HUES48 (cell line): Measurements from ENCODE around the gene LFNG.
A peak's percentile ranks its signal among the peaks of the same experiment; 100 is the strongest.

Experiments
- H3K27ac ChIP-seq: one replicate; pipeline ENCODE4 v1.7.0; 2013; ENCODE audit warnings: low read depth, low read length, inconsistent platforms
- H3K27me3 ChIP-seq: 2 replicates; pipeline ENCODE4 v1.6.1; 2013; ENCODE audit warnings: mild to moderate bottlenecking, low read length; ENCODE audit not compliant: control insufficient read depth, insufficient read depth
- H3K36me3 ChIP-seq: 2 replicates; pipeline ENCODE4 v1.6.1; 2013; ENCODE audit warnings: low read length; ENCODE audit not compliant: control insufficient read depth, insufficient read depth
- H3K4me1 ChIP-seq: 2 replicates; pipeline ENCODE4 v1.6.1; 2013; ENCODE audit warnings: mild to moderate bottlenecking, low read length; ENCODE audit not compliant: control insufficient read depth, insufficient read depth
- H3K4me3 ChIP-seq: 2 replicates; pipeline ENCODE4 v1.5.1; 2013; ENCODE audit warnings: mild to moderate bottlenecking, low read depth, low read length
- H3K9ac ChIP-seq: 2 replicates; pipeline ENCODE4 v1.6.1; 2013; ENCODE audit warnings: mild to moderate bottlenecking, low read depth, low read length, moderate library complexity
- H3K9me3 ChIP-seq: 2 replicates; pipeline ENCODE4 v1.6.1; 2013; ENCODE audit warnings: low read length; ENCODE audit not compliant: control insufficient read depth, insufficient read depth

LFNG gene

DNA sequence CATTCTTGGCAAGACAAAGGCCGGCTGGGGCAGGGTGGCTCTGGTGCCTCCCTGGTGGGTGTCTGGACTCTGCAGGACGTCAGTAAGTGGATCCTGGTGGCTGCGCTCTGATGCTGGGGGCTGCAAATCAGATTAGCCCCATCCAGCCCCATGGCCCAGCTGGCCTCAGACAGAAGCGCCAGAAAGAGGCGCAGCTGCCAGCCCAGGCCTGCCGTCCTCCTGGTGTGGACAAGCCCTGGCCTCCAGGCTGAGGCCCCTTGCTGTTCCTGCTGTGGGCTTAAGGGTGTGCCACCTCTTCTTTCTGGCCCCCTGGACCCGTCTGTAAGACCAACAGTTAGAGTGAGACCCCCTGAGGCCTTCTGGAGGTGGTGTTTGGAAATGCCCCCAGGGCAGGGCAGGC lies 5.9 kb upstream of the LFNG start:
- Histone ChIP-seq H3K36me3 (no peaks in the 10 kb centered on the region), H3K4me1 (peaks cover 21% of the 10 kb centered on the region), H3K27me3 (peaks cover 20% of the 10 kb centered on the region), H3K9me3 (no peaks in the 10 kb centered on the region), H3K4me3 (no peak overlapping the region), H3K27ac (no peak overlapping the region), H3K9ac (no peak overlapping the region)

- Histone ChIP-seq H3K27ac (no peak overlapping the region), H3K27me3 (peaks cover 24% of the 10 kb centered on the region), H3K9me3 (no peaks in the 10 kb centered on the region), H3K4me3 (no peak overlapping the region), H3K4me1 (peaks cover 21% of the 10 kb centered on the region), H3K36me3 (no peaks in the 10 kb centered on the region), H3K9ac (no peak overlapping the region)
These were observed 4.8 kb upstream of the LFNG start for GRCh38 chr7:2514473-2515423.

DNA sequence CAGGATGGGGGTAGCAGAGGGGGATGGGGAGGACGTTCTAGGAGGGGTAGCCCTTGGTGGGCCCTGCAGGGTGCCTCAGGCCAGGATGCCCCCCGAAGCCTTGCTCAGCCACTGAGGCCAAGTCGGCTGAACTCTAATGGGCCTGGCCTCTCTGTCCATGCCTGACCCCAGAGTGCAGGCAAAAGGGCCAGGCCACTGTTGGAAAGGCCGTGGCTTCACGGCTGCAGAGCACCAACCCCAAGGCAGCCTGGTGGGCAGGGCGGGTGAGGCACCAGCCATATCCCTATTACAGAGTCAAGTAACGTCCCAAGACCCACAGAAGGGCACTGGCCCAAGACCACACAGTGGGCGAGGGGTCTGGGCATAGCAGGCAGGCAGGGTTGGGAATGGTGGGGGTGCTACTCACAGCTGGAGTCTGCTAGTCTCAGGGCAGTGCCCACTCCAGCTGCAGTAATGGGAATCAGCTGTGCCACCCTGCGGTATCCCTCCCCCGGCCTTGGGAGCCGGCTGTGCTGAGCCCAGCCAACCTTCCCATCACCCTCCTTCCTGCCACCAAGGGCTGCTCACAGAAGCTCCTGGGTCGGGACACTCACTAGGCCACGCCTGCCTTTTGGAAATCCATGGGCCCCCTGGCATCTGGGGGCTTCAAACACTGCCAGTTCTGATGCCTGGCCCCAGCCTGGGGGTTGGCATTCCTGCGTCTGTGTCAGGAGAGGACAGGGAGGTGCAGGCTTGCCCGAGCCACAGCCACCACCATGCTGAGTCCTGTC lies 4.0 kb upstream of the LFNG start:
- no peak overlapping the region for H3K9ac ChIP-seq
- peaks cover 29% of the 10 kb centered on the region for H3K27me3 ChIP-seq
- H3K9me3 ChIP-seq = no peaks in the 10 kb centered on the region
- H3K4me1 ChIP-seq = peaks cover 24% of the 10 kb centered on the region
- no peaks in the 10 kb centered on the region for H3K36me3 ChIP-seq
- H3K27ac ChIP-seq = no peak overlapping the region
- no peak overlapping the region for H3K4me3 ChIP-seq

GRCh38 chr7:2516194-2516555 lies 3.4 kb upstream of the LFNG start:
- no peaks in the 10 kb centered on the region for H3K36me3 ChIP-seq
- H3K9ac ChIP-seq = no peak overlapping the region
- peaks cover 26% of the 10 kb centered on the region for H3K4me1 ChIP-seq
- H3K9me3 ChIP-seq = no peaks in the 10 kb centered on the region
- H3K4me3 ChIP-seq = no peak overlapping the region
- H3K27ac ChIP-seq = no peak overlapping the region
- peaks cover 31% of the 10 kb centered on the region for H3K27me3 ChIP-seq

DNA sequence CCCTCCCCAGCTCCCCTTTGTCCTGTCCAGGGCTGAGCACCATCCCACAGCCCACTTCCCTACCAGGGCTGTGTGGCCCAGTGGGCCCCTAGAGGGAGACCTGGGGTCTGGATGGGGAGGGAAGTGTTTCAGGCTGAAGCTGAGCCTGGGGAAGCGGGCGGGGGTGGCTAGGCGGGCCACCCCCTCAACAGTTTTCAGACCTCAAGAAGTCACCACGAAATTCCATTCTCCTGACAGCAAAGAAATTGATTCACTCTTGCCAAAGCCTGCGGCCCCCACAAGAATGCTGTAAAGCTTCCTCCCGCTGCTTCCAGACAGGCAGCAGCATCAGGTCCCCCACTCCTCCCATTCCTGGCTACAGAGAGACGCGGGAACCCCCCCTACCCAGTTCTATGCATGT lies 2.5 kb upstream of the LFNG start:
- peaks cover 37% of the 10 kb centered on the region for H3K27me3 ChIP-seq
- H3K4me1 ChIP-seq = peaks cover 31% of the 10 kb centered on the region
- H3K4me3 ChIP-seq = no peak overlapping the region
- no peaks in the 10 kb centered on the region for H3K9me3 ChIP-seq
- H3K27ac ChIP-seq = peak overlapping the region; percentile 62
- no peaks in the 10 kb centered on the region for H3K36me3 ChIP-seq
- no peak overlapping the region for H3K9ac ChIP-seq

DNA sequence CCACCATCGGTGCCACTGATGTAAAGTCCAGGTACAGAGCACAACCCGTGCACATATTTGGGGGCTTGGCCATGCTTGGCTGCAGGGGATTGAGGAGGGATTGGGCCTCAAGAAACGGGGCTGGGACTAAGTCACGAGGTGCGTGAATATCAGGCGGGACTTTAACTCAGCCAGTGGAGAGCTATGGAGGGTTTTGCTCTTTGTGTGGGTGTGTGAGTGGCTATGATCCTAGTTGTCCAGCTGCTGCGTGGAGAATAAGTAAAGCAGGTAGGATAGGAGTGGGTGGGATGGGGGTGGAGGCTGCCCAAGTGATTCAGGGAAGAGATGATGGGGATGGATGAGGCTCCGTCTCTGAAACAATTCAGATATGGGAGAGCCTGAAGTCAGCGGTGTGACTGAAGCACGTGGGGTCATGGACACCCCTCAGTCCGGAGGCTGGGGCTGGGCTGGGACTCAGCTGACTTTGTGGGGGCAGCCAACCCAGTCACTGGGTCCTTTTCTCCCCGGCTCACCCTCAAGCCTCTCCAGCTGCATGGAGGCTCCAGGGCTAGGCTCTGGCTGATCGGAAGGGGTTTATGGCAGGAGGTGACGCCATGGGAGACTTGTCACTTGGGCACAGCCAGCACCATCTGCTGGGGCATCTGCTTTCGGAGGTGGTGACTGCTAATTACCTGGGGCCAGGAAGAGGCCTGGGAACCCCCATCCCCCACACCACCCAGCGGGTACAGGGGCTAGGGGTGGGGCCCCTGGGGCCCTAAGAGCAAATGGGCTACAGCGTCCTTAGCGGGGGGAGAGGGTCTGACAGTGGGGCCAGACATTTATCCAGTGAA lies 1.7 kb upstream of the LFNG start:
- no peaks in the 10 kb centered on the region for H3K9me3 ChIP-seq
- no peaks in the 10 kb centered on the region for H3K36me3 ChIP-seq
- no peak overlapping the region for H3K9ac ChIP-seq
- H3K4me1 ChIP-seq = peaks cover 38% of the 10 kb centered on the region
- peaks cover 38% of the 10 kb centered on the region for H3K27me3 ChIP-seq
- peak overlapping the region; percentile 69 for H3K4me3 ChIP-seq
- H3K27ac ChIP-seq = peak overlapping the region; percentile 55

DNA sequence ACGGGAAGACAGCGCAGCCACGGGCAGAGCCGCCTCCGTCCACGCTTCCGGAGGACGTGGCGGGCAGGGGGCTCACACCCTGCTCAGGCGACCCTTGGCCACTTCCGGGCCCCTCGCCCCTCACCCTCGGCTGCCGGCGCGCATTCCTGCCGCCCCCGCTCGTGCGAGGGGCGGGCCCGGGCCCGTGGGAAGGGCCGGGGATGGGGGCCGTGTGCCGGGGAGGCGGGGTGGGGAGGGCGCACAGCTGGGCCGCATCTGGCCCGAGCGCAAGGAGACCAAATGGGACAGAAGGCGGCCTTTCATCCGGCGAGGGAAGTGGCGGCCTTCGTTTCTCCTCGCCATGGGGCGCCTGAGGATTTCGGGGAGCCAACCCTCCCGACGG lies 846 bp upstream of the LFNG start:
- Histone ChIP-seq H3K9ac (no peak overlapping the region), H3K9me3 (no peaks in the 10 kb centered on the region), H3K4me3 (peak overlapping the region; percentile 69), H3K4me1 (peaks cover 47% of the 10 kb centered on the region), H3K36me3 (no peaks in the 10 kb centered on the region), H3K27ac (peak overlapping the region; percentile 55), H3K27me3 (peaks cover 38% of the 10 kb centered on the region)

DNA sequence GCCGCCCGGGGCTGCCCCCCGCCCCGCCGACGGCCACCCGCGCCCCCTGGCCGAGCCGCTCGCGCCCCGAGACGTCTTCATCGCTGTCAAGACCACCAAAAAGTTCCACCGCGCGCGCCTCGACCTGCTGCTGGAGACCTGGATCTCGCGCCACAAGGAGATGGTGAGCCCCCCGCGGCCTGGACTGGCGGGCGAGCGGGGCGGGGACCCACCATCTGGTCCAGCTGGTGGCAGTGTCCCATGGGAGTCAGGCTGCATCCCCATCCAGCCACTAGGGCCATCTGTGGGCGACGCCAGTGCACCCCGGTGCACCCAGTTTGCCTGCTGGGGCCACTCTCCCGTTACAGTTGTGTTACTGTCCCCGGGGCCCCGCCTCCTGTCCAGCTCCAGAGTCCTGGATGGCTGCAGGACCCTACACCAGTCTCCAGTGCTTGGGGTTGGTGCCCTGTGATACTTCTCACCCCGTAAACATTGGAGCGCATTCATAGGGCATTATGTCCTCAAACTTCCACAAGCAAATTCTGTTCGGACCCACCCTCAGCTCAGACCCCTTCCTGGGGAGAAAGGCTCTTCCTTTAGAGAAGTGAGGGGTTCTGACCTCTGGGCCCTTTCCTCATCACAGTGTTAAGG lies 672 bp downstream of the LFNG start:
- Histone ChIP-seq H3K4me1 (peaks cover 59% of the 10 kb centered on the region), H3K27ac (no peak overlapping the region), H3K36me3 (0 out of 2 replicates have a peak, but pooled peaks cover under 1% of the 10 kb centered on the region), H3K9ac (no peak overlapping the region), H3K4me3 (peak overlapping the region; percentile 69), H3K27me3 (peaks cover 38% of the 10 kb centered on the region), H3K9me3 (no peaks in the 10 kb centered on the region)

DNA sequence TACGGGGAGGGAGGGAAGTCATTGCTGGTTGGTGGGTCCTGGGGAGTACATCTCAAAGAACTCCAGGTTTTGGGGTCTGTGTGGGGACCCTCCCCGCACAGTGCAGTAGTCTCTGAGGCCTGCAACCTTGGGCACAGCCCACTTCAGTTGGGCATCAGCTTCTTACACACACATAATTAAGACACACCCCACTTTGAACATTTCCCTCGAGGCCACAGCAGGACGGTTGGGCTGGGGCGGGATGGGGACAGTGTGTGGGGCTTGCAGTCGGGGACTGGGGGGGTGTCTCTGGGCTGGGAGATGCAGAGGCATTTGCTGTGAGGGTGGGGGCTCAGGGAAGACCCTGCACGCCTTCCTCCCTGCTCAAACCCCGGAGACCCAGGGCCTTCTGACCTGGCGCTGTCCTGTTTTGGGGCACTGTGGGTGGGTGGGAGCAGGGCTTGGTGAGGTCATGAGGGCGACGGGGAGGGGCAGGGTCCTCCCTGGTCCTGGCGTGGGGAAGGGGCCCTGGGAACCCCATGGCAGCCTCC lies 1.3 kb downstream of the LFNG start:
- Histone ChIP-seq H3K4me1 (peaks cover 65% of the 10 kb centered on the region), H3K9me3 (no peaks in the 10 kb centered on the region), H3K4me3 (peak overlapping the region; percentile 69), H3K9ac (no peak overlapping the region), H3K27me3 (peaks cover 38% of the 10 kb centered on the region), H3K36me3 (peaks cover 6% of the 10 kb centered on the region; the same call in 1 of the 2 replicates), H3K27ac (no peak overlapping the region)

DNA sequence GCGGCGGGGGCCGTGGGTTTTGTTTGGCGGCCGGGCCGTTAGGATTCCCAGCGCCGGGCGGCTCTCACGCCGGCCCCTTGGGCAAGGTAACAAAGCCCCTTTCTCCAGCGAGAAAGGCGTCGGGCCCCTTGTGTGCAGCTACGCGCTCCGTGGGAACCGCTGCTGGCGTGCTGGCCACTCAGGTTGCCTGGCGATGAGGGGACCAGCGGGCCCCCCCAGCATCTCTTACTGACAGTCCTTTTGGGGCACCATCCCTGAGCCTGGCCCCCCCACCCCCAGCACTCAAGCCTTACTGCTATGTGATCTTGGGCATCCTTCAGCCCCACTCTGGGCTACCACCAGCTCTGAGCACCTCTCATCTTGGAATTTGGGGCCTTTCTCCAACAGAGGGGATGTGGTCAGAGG lies 1.8 kb downstream of the LFNG start:
- H3K4me1 ChIP-seq = peaks cover 70% of the 10 kb centered on the region
- peaks cover 38% of the 10 kb centered on the region for H3K27me3 ChIP-seq
- no peaks in the 10 kb centered on the region for H3K9me3 ChIP-seq
- no peak overlapping the region for H3K27ac ChIP-seq
- H3K4me3 ChIP-seq = peak overlapping the region; percentile 69
- no peak overlapping the region for H3K9ac ChIP-seq
- H3K36me3 ChIP-seq = peaks cover 11% of the 10 kb centered on the region
